ENCODE data around the gene TMTC2.

The TMTC2 gene

DNA sequence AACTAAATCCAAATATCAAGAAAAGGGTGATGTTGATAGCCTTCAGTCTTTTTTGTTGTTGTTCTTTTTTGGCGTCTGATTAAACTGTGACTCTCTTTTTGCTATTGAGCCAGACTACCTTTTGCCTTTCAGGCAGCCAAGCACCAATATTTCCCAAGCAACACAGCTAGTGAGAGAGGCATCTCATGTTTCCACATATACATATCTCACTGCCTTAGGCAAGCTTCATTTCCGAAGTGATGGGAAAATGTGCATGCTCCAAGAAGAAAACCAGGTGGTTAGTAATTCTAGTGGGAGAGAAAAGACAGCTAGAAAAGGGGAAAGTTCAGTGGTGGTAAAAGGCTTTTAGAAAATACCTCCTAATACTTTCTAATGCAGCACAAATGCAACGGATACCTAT is 277.7 kb downstream of the TMTC2 start:
- DNase-seq: no peak

DNA sequence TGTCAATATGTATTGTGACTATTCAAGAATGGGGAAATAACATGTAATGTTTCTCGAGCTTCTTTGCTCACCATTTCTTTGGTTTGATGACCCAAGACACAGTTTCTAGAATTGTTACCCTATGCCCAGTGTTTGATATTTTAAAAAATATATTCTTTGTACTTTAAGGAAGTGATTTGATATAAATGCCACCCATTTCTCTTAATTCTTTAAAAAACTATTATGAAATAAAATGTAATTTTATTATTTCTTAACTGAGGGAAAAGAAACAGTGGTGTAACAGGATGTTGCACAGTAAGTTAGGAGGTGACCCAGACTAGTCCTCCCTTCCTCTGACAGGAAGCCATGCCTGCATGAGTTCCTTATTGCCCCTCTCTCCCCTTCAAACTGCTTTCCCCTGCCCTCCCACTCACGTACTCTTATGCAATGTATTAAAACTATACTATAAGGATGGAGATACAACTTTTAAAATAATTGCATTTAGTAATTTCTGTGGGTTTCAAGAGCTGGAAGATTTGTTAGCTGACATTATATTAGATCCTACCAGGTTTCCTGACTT is 279.4 kb downstream of the TMTC2 start:
- DNase-seq: no peak

DNA sequence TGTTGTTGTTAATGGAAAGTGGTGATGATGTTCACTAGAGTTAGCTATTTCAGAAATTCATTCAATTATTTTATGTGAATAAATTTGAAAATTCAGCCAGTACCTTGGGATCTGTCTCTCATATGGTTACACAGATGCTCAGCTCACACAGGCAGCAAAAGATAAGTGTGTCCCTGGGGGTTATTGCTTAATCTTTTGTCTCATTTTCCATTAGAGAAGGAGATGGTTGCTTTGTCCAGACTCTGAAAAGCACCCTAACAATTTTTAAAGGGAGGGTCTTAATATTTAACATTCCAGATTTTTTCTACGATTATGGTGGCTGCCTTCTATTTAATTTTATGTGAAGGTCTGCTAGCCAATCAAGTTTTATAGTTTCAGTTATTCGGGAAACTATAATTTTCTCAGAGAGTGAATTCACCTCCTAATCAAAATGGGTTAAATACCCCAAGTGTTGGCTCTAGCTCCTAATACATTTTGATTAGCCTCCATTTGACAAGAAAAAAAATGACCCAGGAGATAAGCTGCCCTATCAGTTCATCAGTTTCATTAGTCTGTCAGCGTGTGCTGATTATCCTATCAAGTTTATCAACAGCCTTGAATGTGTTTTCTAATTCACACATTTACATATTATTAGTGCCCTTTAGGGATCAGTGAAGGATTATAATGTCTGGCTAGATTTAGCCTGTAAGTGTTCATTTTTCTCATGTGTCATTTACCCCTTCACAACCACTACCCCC is 282.1 kb downstream of the TMTC2 start:
- no peak for DNase-seq

DNA sequence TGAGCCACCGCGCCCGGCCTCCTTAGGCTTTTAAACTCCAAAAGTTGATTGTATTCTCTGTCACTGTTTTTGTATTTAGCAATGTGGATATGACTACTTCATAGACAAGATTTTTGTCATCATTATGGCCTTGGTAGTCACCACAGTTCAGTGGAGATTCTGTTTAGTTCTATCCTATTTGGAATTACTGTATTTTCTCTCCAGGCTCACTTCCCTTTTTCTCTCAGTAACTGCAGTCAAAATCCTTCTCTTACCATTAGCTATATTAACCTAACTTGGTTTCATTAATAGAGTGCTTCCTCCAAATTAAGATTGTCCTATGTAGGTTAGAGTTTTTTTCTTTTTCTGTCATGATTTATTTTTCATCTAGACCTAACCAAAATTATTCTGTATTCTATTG is 283.9 kb downstream of the TMTC2 start:
- DNase-seq: no peak

DNA sequence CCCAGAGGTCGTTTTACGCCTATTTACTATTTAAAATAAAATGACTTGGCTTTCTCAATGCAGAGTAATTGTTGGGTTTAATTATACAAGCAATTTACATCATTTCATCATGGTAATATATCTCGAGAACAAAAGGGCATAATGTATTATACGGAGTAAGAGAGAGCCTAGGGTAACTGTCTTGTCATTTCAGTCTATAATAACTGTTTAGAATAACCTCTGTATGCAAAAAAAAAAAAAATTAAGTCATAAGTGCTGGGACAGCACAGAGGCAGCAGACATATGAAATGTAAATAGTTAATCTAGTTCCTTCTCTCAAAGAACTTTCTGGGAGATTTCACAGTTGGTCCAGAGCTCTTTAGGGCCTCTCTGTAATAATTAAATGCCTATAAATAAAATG is 284.9 kb downstream of the TMTC2 start:
- no peak for DNase-seq

DNA sequence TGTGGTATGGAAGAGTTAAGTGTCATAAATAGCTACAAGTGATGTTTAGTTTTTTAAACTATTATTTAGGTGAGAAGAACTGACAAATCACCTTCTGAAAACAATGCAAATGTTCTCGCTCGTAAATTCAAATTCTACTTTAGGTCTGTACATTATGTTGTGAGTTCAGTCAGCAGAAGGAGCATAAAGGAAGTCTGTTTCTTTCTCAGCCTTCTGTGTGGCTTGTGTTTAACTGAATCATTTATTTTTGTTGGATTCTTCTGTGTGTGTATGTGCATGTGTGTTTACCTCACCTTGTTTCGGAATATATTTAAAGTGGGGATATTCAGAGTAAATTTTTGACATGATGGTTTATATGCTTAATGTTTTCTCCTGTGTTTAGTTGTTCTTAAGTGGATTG is 285.9 kb downstream of the TMTC2 start:
- no peak for DNase-seq

DNA sequence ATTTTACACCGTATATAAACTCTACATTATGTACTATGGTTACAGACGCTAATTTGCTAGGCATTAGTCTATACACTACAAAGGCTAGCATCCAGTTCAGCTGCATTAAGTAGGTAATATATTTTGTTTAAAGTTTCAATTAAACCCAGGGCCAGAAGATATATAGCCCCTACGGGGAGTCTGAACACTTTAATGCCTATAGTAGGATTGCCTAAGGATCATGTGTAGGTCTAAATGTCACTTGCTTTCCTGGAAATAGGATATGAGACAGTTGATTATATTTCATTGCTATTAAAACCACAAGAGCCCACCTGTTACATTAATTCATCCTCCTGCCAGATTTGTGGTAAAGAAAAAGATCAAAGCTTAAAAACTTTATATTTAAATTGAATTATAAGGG is 286.9 kb downstream of the TMTC2 start:
- no peak for DNase-seq

DNA sequence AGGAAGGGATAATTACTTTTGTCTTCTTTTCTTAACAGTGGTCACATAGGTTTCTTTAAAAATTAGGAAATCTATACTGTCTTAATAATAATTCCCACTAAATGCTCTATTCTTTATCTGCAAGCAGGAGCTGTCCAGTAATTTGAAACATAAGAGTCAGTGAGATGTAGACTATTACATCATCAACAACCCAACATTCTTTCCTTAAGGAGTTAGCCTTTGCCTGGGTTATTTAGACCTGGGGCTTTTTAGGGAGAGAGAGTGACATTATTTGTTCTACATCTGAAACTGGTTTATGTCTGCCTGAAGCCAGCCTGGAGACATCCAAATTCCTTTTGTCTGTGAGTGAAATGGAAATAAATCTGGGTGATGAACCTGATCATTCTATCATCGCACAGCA is 294.4 kb downstream of the TMTC2 start:
- DNase-seq: no peak

DNA sequence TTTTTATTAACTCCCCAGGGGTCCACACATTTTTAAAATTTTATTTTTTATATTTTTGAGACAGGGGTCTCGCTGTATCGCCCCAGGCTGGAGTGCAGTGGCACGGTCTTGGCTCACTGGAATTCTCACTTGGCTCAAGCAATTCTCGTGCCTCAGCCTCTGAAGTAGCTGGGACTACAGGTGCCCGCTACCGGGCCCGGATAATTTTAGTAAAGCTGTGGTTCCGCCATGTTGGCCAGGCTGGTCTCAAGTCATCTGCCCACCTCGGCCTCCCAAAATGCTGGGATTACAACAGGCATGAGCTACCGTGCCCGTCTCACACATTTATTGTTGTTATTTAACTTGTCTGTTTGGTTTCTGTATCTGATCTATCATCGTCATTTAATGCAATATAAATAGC is 307.4 kb downstream of the TMTC2 start:
- DNase-seq: no peak

DNA sequence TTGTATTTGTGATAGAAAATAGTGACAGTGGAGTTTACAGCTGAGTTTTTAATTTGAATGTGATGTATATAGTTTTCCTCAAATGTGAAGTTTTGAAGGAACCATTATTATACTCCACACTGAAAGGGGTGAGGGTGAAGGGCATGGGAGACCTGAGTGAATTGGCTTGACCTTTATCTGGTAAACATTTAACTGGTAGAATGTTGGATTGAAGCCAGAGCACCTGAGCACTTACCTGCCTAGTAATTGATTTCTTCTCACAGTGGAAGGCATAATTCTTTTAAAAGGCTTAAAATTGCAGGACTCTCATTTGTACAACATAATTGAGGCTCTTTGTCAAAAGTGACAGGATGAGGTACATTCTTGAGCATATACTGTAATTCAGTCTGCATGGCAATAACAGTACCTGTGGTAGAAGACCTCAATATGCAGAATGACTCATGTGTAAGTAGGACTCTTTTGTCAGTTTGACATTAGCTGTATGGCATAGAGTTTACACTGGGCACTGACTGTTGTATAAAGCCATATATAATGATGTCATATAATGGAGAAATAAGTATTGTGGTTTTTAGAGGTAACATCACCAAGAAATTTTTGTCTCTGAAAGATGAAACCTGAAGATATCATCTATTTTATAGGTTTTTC is 309.6 kb downstream of the TMTC2 start:
- no peak for DNase-seq

DNA sequence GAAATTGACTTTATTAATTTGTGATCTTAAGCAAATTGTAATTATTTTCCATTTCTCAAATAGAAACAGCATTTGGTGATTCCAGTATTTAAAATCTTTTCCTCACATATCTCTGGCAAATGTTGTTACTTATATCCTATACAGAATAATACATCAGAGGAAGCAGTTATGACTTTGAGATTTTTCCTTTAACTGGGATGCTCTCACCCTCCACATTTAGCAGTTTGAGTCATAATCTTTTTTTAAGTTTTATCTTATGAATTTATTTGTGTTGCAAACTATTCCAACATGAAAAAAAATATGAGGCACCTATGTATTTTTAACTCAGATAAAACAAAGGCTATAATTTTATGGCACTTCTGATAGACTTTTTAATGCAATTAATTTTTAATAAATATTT is 311.8 kb downstream of the TMTC2 start:
- no peak for DNase-seq

DNA sequence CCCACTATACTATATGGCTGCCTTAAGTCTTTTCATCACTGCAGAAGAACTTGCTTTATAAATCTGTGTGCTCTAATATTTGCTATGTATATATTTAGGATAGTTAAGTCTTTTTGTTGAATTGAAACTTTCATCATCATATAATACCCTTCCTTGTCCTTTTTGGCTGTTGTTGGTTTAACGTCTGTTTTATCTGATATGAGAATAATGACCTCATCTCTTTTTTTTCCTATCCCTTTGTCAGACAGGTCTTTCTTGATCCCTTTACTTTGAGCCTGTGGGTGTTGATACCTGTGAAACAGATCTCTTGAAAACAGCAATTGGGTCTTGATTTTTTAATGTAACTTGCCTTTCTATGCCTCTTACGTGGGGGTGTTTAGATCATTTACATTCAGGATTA is 316.3 kb downstream of the TMTC2 start:
- DNase-seq: no peak

DNA sequence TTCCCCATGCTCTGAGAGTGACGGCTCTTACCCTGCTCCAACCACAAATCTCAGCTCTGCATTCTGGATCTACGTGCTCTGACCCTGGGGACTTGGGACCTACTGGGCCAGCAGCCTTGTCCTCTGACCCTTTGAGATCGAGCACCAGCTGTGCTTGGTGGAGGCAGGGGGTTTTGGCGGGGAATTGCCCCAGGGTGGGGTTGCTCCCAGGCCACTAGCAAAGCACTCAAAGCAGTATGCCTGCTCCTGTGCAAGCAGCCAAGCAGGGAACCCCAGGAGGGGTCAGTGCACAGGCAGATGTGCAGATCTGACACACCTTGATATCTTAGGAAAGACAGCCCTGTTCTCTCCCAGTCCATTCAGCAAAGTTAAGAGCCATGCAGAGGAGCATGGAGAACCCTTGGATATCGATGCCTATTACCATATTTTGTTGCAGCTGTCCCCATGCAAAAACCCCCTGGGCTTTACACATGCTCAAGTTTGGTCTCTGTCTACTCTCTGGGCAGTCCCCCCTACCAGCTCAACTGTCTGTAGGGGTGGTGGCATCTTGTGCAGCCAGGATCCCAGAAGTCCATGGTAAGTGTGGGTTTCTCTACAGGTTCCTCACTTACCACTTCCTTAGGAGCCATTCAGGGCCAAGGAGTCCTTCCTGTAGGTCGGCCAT is 319.0 kb downstream of the TMTC2 start:
- no peak for DNase-seq

DNA sequence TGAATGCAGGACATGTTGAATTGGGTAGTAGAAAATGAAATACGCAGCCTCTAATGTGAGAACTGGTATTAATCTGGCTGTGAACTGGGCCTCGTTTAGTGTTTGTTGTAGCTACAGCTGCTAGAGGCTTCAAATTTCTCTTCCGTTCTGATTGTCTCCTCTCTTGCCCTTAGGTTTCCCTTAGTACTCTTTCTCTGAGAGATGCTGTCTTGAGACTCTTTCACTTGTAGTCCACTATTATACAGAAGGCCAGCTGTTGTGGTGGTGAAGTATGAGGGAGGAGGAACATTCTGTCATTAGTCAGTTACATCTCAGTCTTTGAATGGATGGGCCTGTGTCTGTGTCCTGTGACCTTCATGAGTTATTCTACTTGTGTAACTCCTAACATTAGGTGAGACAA is 322.0 kb downstream of the TMTC2 start:
- no peak for DNase-seq

DNA sequence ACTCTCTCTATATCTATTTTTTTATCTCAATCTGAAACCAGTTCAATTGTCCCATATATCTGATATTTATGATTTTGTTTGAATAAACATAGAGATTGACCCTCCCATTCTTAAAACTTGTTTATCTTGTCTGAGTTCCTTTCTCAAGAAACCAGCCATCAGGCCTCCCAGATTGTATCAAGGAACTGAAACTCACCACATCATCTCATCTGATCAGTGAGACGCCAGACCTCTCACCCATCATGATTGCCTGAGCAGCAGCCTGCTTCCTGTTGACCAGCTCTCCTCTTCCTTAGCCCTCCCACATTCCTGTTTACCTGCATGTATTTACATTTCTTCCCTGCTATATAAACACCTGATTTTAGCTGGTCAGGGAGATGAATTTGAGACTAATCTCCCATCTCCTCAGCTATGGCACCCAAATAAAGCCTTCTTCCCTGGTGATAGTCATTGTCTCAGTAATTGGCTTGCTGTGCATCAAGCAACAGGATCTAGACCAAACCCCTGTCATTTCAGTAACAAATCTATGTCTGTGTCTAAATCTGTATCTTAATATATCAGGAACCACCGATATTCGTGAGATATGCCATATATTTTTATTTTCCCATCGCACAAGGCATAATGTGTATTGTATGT is 323.6 kb downstream of the TMTC2 start:
- DNase-seq: no peak

DNA sequence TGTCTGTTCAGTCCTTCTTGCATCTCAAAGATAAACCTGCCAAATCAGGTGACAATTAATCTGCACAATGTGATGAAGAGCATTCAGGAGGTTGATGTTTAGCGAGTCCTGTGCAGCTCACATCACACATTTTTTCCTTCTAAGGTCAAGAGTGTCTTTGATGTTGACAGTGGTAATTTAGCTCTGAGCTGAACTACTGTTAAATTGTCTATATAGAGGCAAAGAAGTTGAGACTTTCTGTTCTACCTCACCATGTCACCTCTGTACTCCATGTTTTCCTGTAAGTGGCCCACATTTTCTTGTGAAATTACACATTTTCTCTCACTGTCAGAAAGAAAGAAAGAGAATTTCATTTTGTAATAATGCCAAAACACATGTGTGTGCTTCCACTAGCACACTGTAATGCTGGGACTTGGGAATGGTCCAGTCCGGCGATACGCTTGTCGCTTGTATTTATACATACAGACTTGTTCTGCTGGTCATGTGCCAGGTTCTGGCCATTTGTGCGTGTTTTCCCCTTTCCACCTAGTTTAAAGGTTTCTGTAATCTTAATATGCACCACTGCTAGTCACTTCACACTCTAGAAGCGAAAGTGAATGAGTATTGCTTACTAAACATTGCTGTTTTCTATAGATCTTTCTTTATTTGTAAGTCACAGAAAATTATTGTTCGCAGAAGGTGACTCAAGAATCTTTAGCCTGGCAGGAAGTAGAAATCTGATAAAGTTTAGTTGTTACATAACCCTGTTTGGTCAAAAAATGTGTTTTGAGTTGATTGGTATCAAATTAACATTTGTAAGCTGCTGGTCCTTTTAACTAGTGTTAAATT is 328.9 kb downstream of the TMTC2 start:
- DNase-seq: no peak

DNA sequence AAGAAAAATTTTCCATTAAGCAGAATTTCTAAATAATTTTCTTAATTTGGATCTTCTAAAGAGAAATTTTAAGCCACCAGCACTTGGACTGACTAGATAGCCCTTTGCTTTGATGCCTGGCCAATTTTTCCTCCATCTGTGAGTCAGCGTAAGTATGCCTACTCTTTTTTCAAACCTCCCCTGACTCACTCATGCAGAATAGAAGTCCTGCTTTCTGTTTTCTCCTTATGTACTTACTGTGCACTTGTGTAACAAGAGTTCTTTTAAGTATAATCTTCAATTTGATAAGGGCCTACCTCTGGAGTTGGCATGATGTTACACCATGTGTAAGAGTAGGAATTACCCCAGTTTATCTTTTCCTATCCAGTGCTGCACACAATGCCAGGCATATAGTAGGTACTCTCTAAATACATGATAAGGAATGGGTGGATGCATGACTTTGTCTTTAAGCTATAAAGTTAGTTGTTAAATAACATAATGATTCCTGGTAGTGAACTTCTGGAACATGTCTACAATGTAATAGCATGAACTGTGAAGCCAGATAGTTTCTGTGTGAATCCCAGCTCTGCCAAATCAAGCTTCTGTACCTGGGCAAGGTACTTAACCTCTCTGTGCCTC is 329.6 kb downstream of the TMTC2 start:
- DNase-seq: no peak

DNA sequence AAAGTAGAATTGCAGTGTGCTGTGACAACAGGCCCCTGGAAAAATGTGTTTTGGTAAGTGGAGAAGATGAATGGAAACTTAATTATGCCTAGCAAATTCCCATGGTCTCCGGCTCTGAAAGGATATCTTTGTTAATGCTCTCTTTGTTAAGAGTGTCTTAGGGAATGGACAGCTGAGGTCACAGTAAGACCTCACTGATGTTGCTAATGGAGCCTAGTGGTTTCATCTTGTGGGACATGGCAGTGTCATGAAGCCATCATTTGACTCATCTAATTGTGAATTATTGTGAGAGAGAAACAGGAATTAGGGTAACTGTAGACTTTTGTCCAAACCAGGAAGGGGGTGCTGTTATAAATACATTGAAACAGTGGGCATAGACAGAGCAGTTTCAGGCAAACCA is 330.3 kb downstream of the TMTC2 start:
- DNase-seq: no peak

DNA sequence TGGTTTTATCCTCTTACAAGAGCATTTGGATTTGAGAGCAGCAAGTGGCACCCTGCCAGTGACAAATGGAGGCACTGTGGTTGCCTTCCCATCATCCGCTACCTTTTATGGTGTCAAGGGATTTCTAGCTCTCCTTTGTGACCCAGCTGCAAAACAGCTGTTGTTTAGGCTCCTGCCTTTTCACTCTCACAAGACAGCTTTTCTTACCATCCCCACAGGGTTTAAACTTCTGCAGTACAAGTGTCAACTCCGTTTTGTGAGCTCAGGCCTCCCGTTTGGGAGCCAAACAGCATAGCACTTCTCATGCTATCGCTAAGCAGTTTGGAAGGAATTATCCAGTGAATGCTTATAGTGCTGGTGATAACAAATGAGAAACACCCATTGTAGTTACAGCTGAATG is 331.4 kb downstream of the TMTC2 start:
- no peak for DNase-seq

DNA sequence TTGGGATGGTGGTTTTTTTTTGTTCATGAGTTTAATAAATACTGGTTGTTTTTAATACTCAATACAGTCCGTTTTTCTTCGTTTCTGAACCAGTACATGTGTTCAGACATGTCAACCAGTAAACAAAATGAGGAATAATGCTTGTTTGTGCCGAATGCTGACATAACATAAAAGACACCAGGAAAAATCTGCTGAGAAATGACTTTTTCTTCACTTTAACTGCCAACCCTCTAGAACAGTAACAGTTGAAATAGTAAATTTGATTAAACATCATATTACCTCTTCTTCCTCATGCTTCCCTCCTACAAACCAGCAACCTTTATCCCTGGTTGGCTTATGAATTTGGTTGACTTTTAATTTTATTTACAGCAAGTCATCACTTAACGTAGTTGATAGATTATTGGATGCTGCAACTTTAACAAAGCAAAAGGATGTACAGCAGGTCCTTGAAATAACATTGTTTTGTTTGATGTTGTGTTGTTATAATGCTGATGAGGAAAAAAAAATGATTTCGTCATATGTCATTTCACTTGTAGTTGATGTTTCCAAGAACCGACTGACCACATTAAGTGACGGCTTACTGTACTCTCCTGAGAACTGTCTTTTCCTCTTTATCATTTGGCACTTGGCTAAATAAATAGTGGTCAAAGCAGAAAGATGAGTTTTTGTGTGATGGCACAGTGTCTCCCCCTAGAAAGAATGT is 340.5 kb downstream of the TMTC2 start:
- DNase-seq: no peak

DNA sequence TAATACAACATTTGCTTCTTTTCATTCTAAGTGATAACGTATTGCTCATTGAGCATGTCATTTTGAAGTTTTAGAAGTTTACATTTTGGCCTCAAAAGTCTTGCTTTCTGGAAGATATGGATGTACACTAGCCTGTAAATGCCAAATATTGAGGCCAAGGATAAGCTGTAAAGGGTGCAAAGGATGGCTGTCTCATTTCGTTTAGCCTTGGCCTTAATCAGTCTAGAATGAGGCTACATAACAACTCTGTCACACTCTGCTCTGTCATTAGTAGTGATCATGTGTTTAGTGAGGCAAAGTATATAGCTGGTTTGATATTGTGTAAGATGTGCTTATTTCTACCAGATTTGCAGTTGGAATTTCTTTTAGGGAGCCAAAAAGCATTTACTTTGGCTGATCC is 344.5 kb downstream of the TMTC2 start:
- DNase-seq: no peak

DNA sequence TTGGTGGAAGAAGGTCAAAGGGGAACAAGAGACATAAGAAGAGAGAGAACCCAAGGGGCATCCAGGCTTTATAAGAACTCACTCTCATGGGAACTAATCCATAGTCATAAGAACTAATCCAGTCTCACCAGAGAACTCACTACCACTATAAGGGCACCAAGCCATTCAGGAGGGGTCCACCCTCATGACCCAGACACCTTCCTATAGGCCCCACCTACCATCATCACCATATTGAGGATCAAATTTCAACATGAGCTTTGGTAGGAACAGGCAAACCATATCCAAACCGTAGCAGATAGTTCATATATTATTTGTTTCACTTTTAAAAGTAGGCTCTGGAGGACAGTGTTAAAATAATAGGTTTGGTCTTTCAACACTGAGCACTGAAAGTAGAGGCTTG is 350.1 kb downstream of the TMTC2 start:
- no peak for DNase-seq
